ENCODE measurements around the gene ZNF683.

GRCh38 chr1:26345718-26346117 lies 26.8 kb downstream of the ZNF683 start:
- TF ChIP-seq CTCF (optimal IDR thresholded peaks at IDR 0.05 in 1 of 3, IDR thresholded peaks at IDR 0.05 in 1 of 3, conservative IDR thresholded peaks at IDR 0.05 in 1 of 3; ENCODE audit: extremely low read depth in 1 of 3, insufficient read depth in 2 of 3, low read length in 3 of 3) (no peak), EZH2 (IDR thresholded peaks at IDR 0.05; ENCODE audit: low read length) (no peak)
